ENCODE measurements around the gene TAS1R3.

DNA sequence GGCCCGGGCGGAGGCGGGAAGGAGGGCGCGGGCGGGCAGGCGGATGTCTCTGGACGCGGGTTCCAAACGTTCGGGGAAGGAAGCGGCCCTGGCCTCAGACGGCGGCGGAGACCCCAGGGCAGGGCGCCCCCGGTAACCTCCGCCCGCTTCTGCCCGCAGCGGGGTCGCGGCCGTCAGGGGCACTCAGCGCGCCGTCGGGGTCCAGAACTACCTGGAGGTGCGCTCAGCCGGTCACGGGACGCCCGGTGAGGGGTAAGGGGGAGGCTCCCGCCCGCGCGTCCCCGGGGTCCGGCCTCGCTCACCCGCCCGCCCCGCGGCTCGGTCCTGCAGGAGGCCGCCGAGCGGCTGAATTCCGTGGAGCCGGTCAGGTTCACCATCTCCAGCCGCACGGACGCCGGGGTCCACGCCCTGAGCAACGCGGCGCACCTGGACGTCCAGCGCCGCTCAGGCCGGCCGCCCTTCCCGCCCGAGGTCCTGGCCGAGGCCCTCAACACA is 22.3 kb upstream of the TAS1R3 start:
- TF ChIP-seq CTCF (IDR thresholded peaks at IDR 0.05; ENCODE audit: low read depth, low read length, poor library complexity, severe bottlenecking) (no peak), EZH2phosphoT487 (IDR thresholded peaks at IDR 0.05; ENCODE audit: borderline replicate concordance, low read length) (no peak)

All from DOHH2 (cell line).